ENCODE data around the gene SYTL1. TPM values are rescaled to one million over a fixed set of nuclear protein-coding genes. Genes with fewer than 3 reads are reported as not detected.

The SYTL1 gene
- total RNA-seq, 2 experiments from 2014 or later = 39.6 to 45.5 TPM

GRCh38 chr1:27306892-27307761 lies 34.7 kb upstream of the SYTL1 start:
- H3K4me1 Mint-ChIP-seq = no peaks in the 10 kb centered on the region
- no peak for DNase-seq
- no peak overlapping the region for H3K27ac Mint-ChIP-seq
- H3K4me3 Mint-ChIP-seq = no peak overlapping the region
- no peaks in the 10 kb centered on the region for H3K27me3 Mint-ChIP-seq
- H3K36me3 Mint-ChIP-seq = no peaks in the 10 kb centered on the region
- H3K9me3 Mint-ChIP-seq = no peaks in the 10 kb centered on the region

GRCh38 chr1:27307874-27308598 lies 33.8 kb upstream of the SYTL1 start:
- DNase-seq = no peak
- Mint-ChIP-seq H3K9me3 (no peaks in the 10 kb centered on the region), H3K4me3 (no peak overlapping the region), H3K36me3 (no peaks in the 10 kb centered on the region), H3K27me3 (no peaks in the 10 kb centered on the region), H3K27ac (no peak overlapping the region), H3K4me1 (no peaks in the 10 kb centered on the region)

DNA sequence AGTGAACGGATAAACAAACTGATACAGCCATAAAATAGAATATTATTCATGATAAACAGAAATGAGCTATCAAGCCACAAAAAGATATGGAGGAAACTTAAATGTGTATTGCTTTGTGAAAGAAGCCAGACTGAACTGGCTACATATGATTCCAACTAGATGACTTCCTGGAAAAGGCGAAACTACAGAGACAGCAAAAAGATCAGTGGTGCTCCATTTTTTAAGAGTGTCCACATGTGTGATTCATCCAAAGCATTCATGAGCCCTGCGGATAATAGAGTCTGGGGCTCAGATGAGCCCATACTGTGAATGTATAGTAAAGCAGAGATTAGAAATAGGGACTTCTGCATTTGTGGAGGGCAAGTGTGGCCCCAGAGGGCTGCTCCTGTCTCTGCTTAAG lies 27.7 kb upstream of the SYTL1 start:
- Mint-ChIP-seq H3K27ac (no peak overlapping the region), H3K9me3 (no peaks in the 10 kb centered on the region), H3K4me1 (no peaks in the 10 kb centered on the region), H3K4me3 (no peak overlapping the region), H3K36me3 (no peaks in the 10 kb centered on the region), H3K27me3 (no peaks in the 10 kb centered on the region)
- DNase-seq = no peak

DNA sequence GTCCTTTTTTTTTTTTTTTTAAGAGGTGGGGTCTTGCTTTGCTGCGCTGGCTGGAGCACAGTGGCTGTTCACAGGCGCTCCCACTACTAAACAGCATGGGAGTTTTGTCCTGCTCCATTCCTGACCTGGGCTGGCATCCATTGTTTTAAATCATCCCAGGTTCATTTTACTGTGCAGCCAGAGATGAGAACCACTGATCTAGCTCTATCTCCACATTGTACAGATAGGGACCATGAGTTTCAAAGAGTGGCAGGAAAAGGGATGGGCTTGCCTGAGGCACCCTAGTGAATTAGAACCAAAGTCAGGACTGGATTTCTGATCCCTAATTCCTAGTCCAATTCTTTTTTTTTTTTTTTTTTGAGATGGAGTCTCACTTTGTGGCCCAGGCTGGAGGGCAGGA lies 27.1 kb upstream of the SYTL1 start:
- Mint-ChIP-seq H3K9me3 (no peaks in the 10 kb centered on the region), H3K4me1 (no peaks in the 10 kb centered on the region), H3K36me3 (no peaks in the 10 kb centered on the region), H3K4me3 (no peak overlapping the region), H3K27ac (no peak overlapping the region), H3K27me3 (no peaks in the 10 kb centered on the region)
- DNase-seq = no peak

DNA sequence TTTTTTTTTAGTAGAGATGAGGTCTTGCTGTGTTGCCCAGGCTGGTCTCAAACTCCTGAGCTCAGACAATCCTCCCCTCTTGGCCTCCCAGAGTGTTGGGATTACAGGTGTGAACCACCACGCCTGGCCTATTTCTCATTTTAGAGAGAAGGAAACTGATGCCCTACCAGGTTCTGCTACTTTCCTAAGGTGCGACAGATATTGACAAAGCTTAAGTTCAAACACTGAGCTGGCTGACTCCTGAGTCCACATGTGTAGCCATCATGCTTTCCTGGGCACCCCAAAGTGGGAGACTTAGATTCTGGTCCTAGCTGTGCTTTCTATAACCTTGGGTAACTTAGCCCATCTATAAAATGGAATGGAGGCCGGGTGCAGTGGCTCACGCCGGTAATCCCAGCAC lies 25.0 kb upstream of the SYTL1 start:
- H3K36me3 Mint-ChIP-seq = no peaks in the 10 kb centered on the region
- no peak overlapping the region for H3K27ac Mint-ChIP-seq
- no peak overlapping the region for H3K4me3 Mint-ChIP-seq
- no peaks in the 10 kb centered on the region for H3K9me3 Mint-ChIP-seq
- no peak for DNase-seq
- peaks cover 3% of the 10 kb centered on the region for H3K4me1 Mint-ChIP-seq
- H3K27me3 Mint-ChIP-seq = no peaks in the 10 kb centered on the region

GRCh38 chr1:27318136-27318535 lies 23.7 kb upstream of the SYTL1 start:
- Mint-ChIP-seq H3K4me1 (peaks cover 3% of the 10 kb centered on the region), H3K4me3 (no peak overlapping the region), H3K9me3 (no peaks in the 10 kb centered on the region), H3K27ac (no peak overlapping the region), H3K27me3 (no peaks in the 10 kb centered on the region), H3K36me3 (peaks cover 1% of the 10 kb centered on the region)
- DNase-seq = no peak

DNA sequence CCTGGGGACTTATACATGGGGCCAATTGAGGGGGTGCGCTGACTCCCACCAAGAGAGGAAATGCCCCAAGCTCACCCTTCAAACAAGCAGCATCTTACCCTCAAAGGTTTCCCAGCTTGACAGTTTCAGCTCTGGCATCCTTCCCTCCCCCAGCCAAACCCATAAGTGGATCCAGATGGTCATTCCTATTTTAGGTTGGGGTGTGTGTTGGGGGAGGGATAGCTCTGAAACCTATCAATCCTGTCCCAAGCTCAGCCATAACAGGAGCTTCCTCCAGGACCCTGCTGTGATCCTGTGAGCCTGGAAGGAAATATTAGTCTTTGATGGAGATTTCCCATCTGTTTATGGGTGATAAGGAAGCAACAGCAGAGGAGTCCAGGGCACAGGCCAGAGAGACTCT lies 23.2 kb upstream of the SYTL1 start:
- H3K27ac Mint-ChIP-seq = no peak overlapping the region
- H3K9me3 Mint-ChIP-seq = no peaks in the 10 kb centered on the region
- peaks cover 4% of the 10 kb centered on the region for H3K36me3 Mint-ChIP-seq
- no peak for DNase-seq
- no peaks in the 10 kb centered on the region for H3K27me3 Mint-ChIP-seq
- H3K4me1 Mint-ChIP-seq = peaks cover 5% of the 10 kb centered on the region
- no peak overlapping the region for H3K4me3 Mint-ChIP-seq

GRCh38 chr1:27321813-27322568 lies 19.8 kb upstream of the SYTL1 start, which contains the start of gene TMEM222:
Gene TMEM222 (plus strand): TSS chr1:27322163. CDS start chr1:27322198, 35 bp downstream.
- Mint-ChIP-seq H3K27me3 (no peaks in the 10 kb centered on the region), H3K9me3 (no peaks in the 10 kb centered on the region), H3K27ac (peak within 1 kb of the TSS; percentile 95), H3K36me3 (peaks cover 20% of the 10 kb centered on the region), H3K4me1 (peaks cover 31% of the 10 kb centered on the region), H3K4me3 (peak within 1 kb of the TSS; percentile 96)
- DNase-seq = peak; percentile 99

- Mint-ChIP-seq H3K27ac (peak overlapping the region; percentile 95), H3K27me3 (no peaks in the 10 kb centered on the region), H3K36me3 (peaks cover 20% of the 10 kb centered on the region), H3K4me1 (peaks cover 33% of the 10 kb centered on the region), H3K4me3 (peak overlapping the region; percentile 96), H3K9me3 (no peaks in the 10 kb centered on the region)
- DNase-seq = no peak
Observed at GRCh38 chr1:27322569-27323240, 19.1 kb upstream of the SYTL1 start.

DNA sequence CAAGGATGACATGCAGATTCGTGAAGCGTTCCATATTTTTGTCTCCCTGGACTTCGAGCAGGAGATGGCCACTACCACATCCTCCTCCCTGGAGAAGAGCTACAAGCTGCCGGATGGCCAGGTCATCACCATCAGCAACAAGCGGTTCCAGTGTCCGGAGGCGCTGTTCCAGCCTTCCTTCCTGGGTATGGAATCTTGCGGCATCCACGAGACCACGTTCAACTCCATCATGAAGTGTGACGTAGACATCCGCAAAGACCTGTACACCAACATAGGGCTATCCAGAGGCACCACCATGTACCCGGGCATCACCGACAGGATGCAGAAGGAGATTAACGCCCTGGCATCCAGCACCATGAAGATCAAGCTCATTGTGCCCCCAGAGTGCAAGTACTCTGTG lies 16.5 kb upstream of the SYTL1 start:
- H3K27me3 Mint-ChIP-seq = no peaks in the 10 kb centered on the region
- peaks cover 20% of the 10 kb centered on the region for H3K36me3 Mint-ChIP-seq
- no peaks in the 10 kb centered on the region for H3K9me3 Mint-ChIP-seq
- H3K4me3 Mint-ChIP-seq = no peak overlapping the region
- H3K4me1 Mint-ChIP-seq = peaks cover 46% of the 10 kb centered on the region
- H3K27ac Mint-ChIP-seq = no peak overlapping the region
- no peak for DNase-seq

DNA sequence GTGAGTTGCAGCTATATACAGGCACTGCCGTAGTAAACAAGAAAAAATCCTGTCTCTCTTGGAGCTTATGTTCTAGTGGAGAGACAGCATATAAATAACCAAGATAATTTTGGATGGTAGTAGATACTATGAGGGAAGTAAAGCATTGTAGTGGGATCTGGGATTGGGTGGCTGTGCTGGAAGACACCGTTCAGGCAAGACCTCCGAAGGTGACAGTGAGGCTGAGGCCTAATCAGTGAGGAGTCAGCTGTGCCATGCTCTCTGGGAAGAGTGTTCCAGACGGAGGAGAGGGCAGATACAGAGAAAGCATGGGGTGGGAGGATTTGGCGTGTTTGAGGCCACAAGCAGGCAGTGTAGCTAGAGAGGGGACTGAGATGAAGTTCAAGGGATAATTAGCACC lies 13.9 kb upstream of the SYTL1 start:
- H3K4me3 Mint-ChIP-seq = no peak overlapping the region
- peaks cover 56% of the 10 kb centered on the region for H3K4me1 Mint-ChIP-seq
- H3K36me3 Mint-ChIP-seq = peaks cover 23% of the 10 kb centered on the region
- DNase-seq = no peak
- no peaks in the 10 kb centered on the region for H3K27me3 Mint-ChIP-seq
- no peaks in the 10 kb centered on the region for H3K9me3 Mint-ChIP-seq
- H3K27ac Mint-ChIP-seq = no peak overlapping the region

DNA sequence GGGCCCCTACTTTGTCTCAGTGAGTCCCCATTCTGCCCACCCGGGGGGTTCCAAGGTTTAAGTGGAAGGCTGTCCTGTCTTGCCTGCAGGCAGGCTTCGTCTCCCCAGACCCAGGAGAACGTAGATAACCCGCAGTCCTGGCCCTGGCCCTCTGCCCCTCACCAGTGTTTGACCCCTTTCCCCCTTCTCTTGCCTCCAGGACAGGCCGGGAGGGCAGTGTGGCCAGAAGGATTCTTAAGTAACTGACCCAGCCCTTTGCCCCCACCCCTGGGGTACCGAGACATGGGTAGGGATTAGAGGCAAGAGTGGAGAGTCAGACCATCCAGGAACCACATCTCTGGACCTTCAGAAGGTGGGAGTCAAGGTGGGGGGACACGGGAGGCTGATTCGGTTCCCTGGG lies 11.0 kb upstream of the SYTL1 start:
- Mint-ChIP-seq H3K27me3 (no peaks in the 10 kb centered on the region), H3K36me3 (peaks cover 8% of the 10 kb centered on the region), H3K4me1 (peaks cover 40% of the 10 kb centered on the region), H3K27ac (peak overlapping the region; percentile 3), H3K4me3 (no peak overlapping the region), H3K9me3 (no peaks in the 10 kb centered on the region)
- DNase-seq = no peak

- H3K4me1 Mint-ChIP-seq = peaks cover 35% of the 10 kb centered on the region
- no peaks in the 10 kb centered on the region for H3K9me3 Mint-ChIP-seq
- no peaks in the 10 kb centered on the region for H3K27me3 Mint-ChIP-seq
- peaks cover 11% of the 10 kb centered on the region for H3K36me3 Mint-ChIP-seq
- no peak overlapping the region for H3K27ac Mint-ChIP-seq
- H3K4me3 Mint-ChIP-seq = no peak overlapping the region
- DNase-seq = no peak
Observed at GRCh38 chr1:27331426-27331825, 10.4 kb upstream of the SYTL1 start.

- peaks cover 30% of the 10 kb centered on the region for H3K4me1 Mint-ChIP-seq
- no peaks in the 10 kb centered on the region for H3K27me3 Mint-ChIP-seq
- H3K9me3 Mint-ChIP-seq = no peaks in the 10 kb centered on the region
- no peak overlapping the region for H3K4me3 Mint-ChIP-seq
- H3K36me3 Mint-ChIP-seq = peaks cover 14% of the 10 kb centered on the region
- no peak overlapping the region for H3K27ac Mint-ChIP-seq
- DNase-seq = no peak
Observed at GRCh38 chr1:27331922-27332321, 9.9 kb upstream of the SYTL1 start.

Data from activated naive CD8-positive, alpha-beta T cell treated with anti-CD3 and anti-CD28 coated beads for 36 hours (primary cell).